HG03196 (cell line): ENCODE data around the gene MTCL1.

Experiments used
- ATAC-seq: cut with Tn5 transposase; IDR thresholded peaks from one replicate; pipeline ENCODE4 v1.9.1; 2021; ENCODE audit not compliant: unreplicated experiment

MTCL1 gene

GRCh38 chr18:8806100-8806797, 100.9 kb downstream of the MTCL1 start:
- ATAC-seq, result no peak

GRCh38 chr18:8806798-8807487, 101.6 kb downstream of the MTCL1 start:
- no peak for ATAC-seq

GRCh38 chr18:8807488-8807805, 102.1 kb downstream of the MTCL1 start:
- ATAC-seq, result no peak

- no peak for ATAC-seq
Observed at GRCh38 chr18:8808001-8808400, 102.6 kb downstream of the MTCL1 start.

- ATAC-seq, result no peak
Observed at GRCh38 chr18:8809514-8809913, 104.2 kb downstream of the MTCL1 start.

- ATAC-seq, result no peak
Observed at GRCh38 chr18:8810157-8810556, 104.8 kb downstream of the MTCL1 start.

GRCh38 chr18:8811115-8811514, 105.8 kb downstream of the MTCL1 start:
- ATAC-seq, result no peak

GRCh38 chr18:8812631-8813030, 107.3 kb downstream of the MTCL1 start:
- ATAC-seq, result no peak

GRCh38 chr18:8813611-8814010, 108.3 kb downstream of the MTCL1 start:
- no peak for ATAC-seq

GRCh38 chr18:8814206-8814605, 108.8 kb downstream of the MTCL1 start:
- ATAC-seq, result no peak

- ATAC-seq, result no peak
Observed at GRCh38 chr18:8816220-8816619, 110.9 kb downstream of the MTCL1 start.

GRCh38 chr18:8816816-8817215, 111.5 kb downstream of the MTCL1 start:
- ATAC-seq, result no peak

- ATAC-seq, result no peak
Observed at GRCh38 chr18:8818982-8819381, 113.6 kb downstream of the MTCL1 start.

GRCh38 chr18:8820396-8821082, 115.2 kb downstream of the MTCL1 start:
- no peak for ATAC-seq

GRCh38 chr18:8821083-8821465, 115.7 kb downstream of the MTCL1 start:
- no peak for ATAC-seq

- no peak for ATAC-seq
Observed at GRCh38 chr18:8821531-8821930, 116.2 kb downstream of the MTCL1 start.

- ATAC-seq, result no peak
Observed at GRCh38 chr18:8822643-8823042, 117.3 kb downstream of the MTCL1 start.

- ATAC-seq, result no peak
Observed at GRCh38 chr18:8823530-8823929, 118.2 kb downstream of the MTCL1 start.

- no peak for ATAC-seq
Observed at GRCh38 chr18:8824846-8825245, 119.5 kb downstream of the MTCL1 start.

- ATAC-seq, result no peak
Observed at GRCh38 chr18:8825273-8825672, 119.9 kb downstream of the MTCL1 start.

GRCh38 chr18:8825729-8826375, 120.5 kb downstream of the MTCL1 start:
- no peak for ATAC-seq

- no peak for ATAC-seq
Observed at GRCh38 chr18:8826514-8826913, 121.2 kb downstream of the MTCL1 start.
